Activated naive CD4-positive, alpha-beta T cell treated with anti-CD3 and anti-CD28 coated beads, Interleukin-2, amount 50 U/mL, for 24 hours (primary cell): ENCODE results near the gene EMP2.

ENCODE experiments used
- H3K27ac Mint-ChIP-seq: one replicate; pipeline ENCODE4 v1.8.0; 2021; ENCODE audit warnings: mild to moderate bottlenecking, mixed read lengths
- H3K27me3 Mint-ChIP-seq: one replicate; pipeline ENCODE4 v1.8.0; 2021; ENCODE audit warnings: mixed read lengths
- H3K36me3 Mint-ChIP-seq: one replicate; pipeline ENCODE4 v1.8.0; 2021; ENCODE audit warnings: mixed read lengths
- H3K4me1 Mint-ChIP-seq: one replicate; pipeline ENCODE4 v1.8.0; 2021; ENCODE audit warnings: mixed read lengths
- H3K4me3 Mint-ChIP-seq: one replicate; pipeline ENCODE4 v1.8.0; 2021; ENCODE audit warnings: mild to moderate bottlenecking, mixed read lengths
- H3K9me3 Mint-ChIP-seq: one replicate; pipeline ENCODE4 v1.8.0; 2021; ENCODE audit warnings: mixed read lengths

The EMP2 gene

GRCh38 chr16:10480151-10480550 is 100.2 kb downstream of the EMP2 start:
- Mint-ChIP-seq H3K4me3 (no peak overlapping the region), H3K36me3 (peaks cover 31% of the 10 kb centered on the region), H3K4me1 (no peaks in the 10 kb centered on the region), H3K27me3 (no peaks in the 10 kb centered on the region), H3K9me3 (peaks cover 12% of the 10 kb centered on the region), H3K27ac (no peak overlapping the region)
